HG02623 (cell line): ENCODE results near the gene PHKB.
"Not testable (repeated sequence)": the region's sequence is repeated elsewhere in the genome, so short reads cannot be mapped to it uniquely, and the experiment has no call there.

Experiments
- ATAC-seq: cut with Tn5 transposase; IDR thresholded peaks from one replicate; pipeline ENCODE4 v1.9.1; 2021; ENCODE audit warnings: moderate library complexity; ENCODE audit not compliant: unreplicated experiment

Gene PHKB

DNA sequence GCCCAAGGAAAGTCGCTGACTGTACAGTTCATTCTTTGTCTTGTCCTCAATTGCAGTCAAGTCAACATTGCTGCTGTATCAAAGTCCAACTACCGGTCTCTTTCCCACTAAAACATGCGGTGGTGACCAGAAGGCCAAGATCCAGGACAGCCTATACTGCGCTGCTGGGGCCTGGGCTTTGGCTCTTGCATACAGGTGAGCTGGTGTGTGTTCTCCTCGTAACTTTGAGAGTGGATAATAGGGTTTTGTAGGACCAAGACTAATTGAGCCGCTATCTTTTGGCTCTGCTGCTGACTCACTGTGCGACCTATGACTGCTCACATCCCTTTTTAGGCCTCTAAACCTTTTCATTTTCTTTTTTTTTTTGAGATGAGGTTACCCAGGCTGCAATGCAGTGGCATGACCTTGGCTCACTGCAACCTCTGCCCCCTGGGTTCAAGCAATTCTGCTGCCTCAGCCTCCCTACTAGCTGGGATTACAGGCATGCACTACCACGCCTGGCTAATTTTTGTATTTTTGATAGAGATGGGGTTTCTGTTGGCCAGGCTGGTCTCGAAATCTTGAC, 38.7 kb downstream of the PHKB start:
- ATAC-seq = no peak

DNA sequence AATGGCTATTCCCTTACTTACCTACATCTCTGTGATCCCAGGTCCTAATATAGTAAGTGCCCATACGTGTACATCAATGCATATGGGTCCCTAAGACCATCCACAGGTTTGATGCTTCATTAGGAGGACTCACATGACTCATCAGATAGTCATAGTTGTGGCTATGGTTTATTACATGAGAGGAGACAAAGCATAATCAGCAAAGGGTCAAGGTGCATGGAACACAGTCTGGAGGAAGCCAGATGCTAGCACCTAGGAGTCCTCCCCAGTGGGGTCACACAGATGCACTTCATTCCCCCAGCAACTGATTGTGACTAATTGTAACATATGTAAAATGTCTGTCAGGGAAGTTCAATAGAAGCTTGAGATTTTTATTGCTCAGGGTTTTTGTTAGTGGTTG, 42.8 kb downstream of the PHKB start:
- ATAC-seq = no peak

DNA sequence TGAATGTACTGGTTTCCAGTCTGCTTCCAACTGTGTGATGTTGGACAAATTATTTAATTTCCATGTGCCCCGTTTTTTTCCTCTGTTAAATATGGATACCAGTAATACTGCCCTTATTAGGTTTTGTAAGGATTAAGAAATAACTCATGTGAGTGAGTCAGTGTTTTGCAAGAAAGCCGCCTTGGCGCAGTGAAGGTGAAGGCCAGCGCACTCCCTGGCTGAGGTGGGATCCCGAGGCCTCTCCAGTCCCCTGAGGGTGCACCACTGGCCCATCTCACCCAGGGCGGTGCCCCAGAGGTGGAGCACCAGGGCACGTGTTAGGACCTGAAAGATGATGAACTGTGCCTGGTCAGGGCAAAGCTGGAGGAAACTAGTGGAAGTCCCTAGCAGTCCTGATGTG, 43.5 kb downstream of the PHKB start:
- no peak for ATAC-seq

DNA sequence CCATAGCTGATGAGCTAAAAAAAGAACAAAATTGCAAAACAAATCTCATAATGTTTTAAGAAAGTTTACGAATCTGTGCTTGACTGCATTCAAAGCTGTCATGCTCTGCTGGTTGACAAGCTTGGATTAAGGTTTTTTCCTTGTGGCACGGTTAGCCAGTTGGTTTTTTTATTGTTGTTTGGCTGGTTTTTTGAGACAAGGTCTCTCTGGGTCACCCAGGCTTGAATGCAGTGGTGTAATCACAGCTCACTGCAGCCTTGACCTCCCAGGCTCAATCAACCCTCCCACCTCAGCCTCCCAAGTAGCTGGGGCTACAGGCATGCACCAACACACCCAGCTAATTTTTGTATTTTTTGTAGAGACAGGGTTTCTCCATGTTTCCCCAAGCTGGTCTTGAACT, 45.7 kb downstream of the PHKB start:
- ATAC-seq = no peak

DNA sequence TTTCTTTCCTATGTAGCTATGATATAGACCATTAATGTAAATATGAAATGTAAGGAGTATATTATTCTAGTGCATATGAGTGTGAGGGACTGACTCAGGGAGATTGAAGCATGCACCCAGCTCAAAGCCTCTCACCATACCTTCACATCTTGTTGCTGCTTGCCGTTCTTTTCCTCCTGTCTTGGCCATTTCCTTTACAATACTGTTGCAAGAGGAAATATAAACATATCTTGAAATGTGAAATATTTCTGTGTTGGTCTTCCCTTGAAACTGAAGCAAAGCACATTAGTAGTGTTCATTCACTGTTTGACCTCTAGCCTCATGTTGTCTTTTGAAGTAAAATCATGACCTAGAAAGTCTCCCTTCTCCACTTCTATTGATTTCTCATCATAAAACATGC, 46.6 kb downstream of the PHKB start:
- ATAC-seq = no peak

DNA sequence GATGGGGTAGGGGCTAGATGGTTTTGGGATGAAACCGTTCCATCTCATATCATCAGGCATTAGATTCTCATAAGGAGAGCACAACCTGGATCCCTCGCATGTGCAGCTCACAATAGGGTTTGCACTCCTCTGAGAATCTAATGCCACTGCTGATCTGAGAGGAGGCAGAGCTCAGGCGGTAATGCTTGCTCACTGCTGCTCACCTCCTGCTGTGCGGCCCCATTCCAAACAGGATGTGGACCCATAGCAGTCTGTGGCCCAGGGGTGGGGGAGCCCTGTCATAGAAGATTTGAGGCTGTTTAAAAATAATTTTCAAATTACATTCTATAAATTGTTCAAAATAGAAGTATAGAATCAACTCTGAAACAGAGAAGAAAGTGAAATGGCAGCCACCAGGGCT, 50.8 kb downstream of the PHKB start:
- no peak for ATAC-seq

DNA sequence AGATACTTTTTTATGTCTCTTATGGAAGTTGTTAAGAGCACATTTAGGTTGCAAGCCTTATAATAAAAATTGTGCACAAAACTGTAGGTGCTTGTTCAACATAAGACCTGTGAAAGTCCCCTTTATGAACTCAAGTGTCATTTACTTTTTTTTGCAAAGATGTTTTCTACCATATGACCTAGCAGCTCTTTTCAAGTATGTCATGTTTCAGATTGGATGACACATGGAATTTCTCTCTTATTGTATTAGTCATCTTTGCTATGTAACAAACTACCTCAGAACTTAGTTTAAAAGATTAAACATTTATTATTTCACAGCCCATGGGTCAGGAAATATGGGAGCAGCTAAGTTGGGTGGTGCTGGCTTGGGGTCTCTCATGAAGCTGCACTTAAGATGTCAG, 57.9 kb downstream of the PHKB start:
- ATAC-seq = no peak

DNA sequence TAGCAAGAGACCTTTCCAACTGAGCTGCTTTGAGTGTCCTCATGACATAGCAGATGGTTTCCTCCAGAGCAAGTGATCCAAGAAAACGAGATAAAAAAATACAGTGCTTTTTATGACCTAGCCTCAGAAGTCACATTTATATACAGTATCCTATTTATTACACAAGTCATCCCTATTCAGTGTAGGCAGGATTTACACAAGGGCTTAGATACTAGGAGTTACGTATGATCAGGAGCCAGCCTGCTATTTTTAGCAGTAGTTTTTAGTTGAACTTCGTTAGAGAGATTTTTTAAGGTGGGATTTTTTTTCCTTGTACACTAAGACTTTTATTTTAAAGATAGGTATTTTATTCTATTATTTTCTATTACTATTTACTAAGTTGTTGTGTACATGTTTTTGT, 58.4 kb downstream of the PHKB start:
- ATAC-seq = no peak

DNA sequence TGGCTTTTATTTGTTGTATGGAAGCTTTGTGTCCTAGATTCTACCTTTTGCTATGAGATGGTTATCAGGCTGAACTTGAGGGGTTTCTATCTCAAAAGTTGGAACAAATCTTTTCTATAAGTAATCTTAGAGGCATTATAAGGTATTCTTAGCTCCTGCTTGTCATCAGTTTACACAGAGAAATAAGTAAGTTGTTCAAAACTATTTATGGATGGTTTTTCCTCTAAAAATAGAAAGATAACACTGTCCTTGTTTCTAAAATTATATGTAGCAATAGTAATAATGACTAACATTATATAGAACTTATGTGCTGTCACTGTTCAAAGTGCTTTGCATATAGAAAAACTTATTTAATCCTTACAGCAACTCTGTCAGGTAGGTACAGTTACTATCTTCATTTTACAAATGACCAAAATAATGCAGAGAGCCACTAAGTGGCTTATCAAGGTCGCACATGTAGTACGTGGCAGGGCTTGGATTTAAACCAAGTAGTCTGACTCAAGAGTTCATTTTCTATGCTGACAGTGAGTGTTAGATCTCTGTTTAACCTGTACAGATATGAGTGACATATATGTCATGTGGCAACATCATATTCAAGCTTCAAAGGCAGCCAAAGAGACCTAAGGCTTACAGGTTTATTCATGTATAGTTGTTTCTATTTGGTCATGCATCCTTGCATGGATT, 59.0 kb downstream of the PHKB start:
- no peak for ATAC-seq

DNA sequence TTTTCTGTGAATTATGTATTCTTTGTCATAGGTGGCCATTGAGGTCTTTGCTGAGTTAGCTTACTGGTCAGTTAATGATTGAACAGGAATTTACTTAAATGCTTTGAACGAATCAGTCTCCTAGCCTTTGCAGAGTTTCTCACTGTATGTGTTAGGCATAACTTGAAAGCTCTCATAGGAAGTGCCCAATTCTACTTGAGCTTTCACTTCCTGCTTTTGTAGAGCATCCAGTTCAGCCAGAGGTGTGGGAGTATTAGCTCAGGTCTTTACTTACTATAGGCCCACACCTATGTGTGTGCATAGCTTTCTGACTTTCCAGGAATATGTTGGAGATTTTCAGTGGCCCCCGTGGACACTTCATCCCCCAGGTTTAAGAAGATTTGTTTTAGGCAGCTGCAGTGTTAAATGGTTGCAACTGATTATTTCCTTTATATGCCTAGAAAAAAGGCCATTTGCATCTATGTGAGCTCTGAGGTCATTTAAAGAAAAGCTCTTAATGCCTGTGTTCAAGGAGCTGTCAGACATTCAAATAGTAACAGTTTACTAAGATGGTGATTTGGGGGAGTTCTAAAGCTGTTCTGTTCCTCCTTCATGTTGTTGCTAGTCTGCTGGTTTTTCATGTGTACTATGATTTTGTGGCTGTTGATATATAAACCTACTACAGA, 62.3 kb downstream of the PHKB start:
- peak; percentile 100 for ATAC-seq

DNA sequence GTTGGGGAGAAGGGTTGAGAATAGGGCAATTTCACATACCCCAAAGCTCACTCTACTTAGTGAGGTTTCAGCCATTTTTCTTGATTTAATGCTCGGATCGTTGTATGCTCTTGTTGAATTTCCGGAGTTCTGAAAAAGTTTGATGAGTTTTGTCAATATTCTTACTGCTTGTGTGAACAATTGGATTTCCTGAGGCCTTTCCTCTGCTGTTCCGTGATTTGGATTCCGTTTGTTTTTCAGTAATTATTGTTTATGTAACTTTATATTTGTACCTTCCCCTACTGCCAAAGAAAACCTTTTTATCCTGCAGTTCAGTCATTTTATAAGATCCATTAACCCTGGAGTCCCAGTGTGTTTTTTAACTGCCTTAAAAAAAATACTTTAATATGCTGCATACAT, 62.9 kb downstream of the PHKB start:
- no peak for ATAC-seq

DNA sequence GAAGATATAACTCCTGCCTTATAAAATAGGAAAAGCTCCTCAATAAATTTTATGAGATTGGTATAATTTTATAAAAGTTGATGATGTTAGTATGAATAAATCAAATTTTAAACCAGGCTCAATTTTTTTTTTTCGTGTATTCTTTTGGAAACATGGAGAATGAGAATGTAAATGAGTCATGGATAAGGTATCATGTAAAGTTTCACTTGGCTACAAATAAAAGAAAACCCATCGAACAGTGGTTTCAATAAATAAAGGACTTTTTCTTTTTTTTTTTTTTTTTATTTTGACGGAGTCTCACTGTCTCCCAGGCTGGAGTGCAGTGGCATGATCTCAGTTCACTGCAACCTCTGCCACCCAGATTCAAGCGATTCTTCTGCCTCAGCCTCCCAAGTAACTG, 67.3 kb downstream of the PHKB start:
- no peak for ATAC-seq

DNA sequence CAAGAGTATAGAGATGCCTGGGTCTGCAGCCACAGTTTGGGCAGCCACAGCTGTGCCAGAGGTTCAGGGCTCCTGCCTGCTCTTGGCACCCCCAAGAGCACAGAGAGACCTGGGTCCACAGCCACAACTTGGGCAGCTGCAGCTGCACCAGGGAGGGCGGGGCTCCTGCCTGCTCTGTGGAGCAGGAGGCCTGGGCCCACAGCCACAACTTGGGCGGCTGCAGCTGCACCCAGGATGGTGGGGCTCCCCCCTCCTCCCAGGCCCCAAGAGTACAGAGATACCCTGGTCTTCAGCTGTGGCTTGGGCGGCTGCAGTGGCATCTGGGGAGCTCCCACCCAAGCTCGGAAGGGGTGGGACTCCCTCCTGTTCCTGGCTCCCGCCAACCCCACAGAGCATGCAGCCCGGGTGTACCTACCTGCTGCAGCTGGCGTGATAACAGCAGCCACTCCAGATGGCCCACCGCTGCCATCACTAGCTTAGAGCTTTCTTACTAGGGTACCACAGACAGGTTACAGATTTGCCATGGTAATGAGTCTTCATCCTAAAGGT, 72.7 kb downstream of the PHKB start:
- no peak for ATAC-seq

DNA sequence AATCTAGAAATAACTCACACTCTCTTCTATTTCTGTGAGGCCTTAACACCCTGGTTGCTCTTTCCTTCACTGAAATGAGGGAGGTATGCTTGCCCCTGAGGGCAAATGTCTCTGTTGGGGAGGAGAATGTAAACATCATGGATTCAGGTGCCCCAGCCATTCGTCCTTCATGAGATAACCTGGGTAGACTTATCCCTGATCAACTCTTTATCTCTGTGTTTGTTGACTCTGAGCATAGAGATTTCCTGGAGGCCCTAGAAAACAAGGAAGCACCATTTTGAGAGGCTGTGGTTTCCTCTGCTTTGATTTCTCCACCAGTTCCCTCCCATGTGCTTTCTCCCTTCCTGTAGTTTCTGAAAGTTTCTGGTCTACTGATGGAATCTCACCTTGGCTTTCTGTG, 77.3 kb downstream of the PHKB start:
- no peak for ATAC-seq

DNA sequence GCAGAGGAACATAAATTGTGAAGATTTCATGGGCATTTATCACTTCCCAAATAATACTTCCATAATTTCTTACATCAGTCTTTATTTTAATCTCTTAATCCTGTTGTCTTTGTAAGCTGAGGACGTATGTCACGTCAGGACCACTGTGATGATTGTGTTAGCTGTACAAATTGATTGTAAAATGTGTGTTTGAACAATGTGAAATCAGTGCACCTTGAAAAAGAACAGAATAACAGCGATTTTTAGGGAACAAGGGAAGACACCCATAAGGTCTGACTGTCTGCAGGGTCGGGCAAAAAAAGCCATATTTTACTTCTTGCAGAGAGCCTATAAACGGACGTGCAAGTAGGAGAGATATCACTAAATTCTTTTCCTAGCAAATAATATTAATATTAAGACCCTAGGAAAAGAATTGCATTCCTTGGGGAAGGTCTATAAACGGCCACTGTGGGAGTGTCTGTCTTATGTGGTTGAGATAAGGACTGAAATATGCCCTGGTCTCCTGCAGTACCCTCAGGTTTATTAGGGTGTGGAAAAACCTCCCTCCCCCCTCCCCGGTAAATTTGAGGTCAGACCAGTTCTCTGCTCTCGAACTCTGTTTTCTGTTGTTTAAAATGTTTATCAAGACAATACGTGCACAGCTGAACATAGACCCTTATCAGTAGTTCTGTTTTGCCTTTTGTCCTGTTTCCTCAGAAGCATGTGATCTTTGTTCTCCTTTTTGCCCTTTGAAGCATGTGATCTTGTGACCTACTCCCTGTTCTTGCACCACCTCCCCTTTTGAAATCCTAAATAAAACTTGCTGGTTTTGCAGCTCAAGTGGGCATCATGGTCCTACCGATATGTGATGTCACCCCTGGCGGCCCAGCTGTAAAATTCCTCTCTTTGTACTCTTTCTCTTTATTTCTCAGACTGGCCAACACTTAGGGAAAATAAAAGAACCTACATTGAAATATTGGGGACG, 78.9 kb downstream of the PHKB start:
- not testable (repeated sequence) for ATAC-seq

DNA sequence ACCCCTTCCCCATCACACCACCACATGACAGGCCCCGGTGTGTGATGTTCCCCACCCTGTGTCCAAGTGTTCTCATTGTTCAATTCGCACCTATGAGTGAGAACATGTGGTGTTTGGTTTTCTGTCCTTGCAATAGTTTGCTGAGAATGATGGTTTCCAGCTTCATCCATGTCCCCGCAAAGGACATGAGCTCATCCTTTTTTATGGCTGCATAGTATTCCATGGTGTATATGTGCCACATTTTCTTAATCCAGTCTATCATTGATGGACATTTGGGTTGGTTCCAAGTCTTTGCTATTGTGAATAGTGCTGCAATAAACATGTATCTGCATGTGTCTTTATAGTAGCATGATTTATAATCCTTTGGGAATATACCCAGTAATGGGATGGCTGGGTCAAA, 80.0 kb downstream of the PHKB start:
- not testable (repeated sequence) for ATAC-seq

DNA sequence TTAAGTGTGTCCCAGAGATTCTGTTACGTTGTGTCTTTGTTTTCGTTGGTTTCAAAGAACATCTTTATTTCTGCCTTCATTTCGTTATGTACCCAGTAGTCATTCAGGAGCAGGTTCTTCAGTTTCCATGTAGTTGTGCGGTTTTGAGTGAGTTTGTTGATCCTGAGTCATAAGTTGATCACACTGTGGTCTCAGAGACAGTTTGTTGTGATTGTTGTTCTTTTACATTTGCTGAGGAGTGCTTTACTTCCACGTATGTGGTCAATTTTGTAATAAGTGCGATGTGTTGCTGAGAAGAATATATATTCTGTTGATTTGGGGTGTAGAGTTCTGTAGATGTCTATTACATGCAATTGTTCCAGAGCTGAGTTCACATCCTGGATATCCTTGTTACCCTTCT, 83.1 kb downstream of the PHKB start:
- ATAC-seq = not testable (repeated sequence)

DNA sequence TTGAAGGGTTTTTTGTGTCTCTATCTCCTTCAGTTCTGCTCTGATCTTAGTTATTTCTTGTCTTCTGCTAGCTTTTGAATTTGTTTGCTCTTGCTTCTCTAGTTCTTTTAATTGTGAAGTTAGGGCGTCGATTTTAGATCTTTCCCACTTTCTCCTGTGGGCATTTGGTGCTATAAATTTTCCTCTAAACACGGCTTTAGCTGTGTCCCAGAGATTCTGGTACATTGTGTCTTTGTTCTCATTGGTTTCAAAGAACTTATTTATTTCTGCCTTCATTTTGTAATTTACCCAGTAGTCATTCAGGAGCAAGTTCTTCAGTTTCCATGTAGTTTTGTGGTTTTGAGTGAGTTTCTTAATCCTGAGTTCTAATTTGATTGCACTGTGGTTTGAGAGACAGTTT, 90.1 kb downstream of the PHKB start:
- ATAC-seq = not testable (repeated sequence)

DNA sequence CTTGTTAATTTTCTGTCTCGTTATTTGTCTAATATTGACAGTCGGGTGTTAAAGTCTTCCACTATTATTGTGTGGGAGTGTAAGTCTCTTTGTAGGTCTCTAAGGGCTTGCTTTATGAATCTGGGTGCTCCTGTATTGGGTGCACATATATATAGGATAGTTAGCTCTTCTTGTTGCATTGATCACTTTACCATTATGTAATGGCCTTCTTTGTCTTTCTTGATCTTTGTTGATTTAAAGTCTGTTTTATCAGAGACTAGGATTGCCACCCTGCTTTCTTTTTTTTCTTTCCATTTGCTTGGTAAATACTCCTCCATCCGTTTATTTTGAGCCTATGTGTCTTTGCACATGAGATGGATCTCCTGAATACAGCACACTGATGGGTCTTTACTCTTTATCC, 90.6 kb downstream of the PHKB start:
- ATAC-seq = not testable (repeated sequence)

DNA sequence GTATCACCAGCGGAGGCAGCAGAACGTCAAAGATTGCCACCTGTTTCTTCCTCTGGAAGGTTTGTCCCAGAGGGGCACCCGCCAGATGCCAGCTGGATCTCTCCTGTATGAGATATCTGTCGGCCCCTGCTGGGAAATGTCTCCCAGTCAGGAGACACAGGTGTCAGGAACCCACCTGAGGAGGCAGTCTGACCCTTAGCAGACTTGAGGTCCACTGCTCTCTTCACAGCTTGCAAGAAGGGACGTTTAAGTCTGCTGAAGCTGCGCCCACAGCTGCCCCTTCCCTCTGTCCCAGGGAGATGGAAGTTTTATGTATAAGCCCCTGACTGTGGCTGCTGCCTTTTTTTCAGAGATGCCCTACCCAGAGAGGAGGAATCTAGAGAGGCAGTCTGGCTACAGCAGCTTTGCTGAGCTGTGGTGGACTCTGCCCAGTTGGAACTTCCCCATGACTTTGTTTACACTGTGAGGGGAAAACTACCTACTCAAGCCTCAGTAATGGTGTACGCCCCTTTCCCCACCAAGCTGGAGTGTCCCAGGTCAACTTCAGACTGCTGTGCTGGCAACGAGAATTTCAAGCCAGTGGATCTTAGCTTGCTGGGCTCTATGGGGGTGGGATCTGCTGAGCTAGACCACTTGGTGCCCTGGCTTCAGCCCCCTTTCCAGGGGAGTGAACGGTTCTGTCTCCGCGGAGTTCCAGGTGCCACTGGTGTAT, 92.9 kb downstream of the PHKB start:
- ATAC-seq = no peak
